Measurements from ENCODE around the gene LINC00237. TPM values are rescaled to one million over a fixed set of nuclear protein-coding genes. Genes with fewer than 3 reads are reported as not detected.

LINC00237 gene
- total RNA-seq, 1 donor from 2014 or later = not detected

GRCh38 chr20:21075471-21075870 is 30.7 kb downstream of the LINC00237 start:
- Histone ChIP-seq H3K9me3 (no peaks in the 10 kb centered on the region), H3K4me3 (no peak overlapping the region), H3K4me1 (no peaks in the 10 kb centered on the region), H3K27me3 (no peaks in the 10 kb centered on the region), H3K27ac (no peak overlapping the region), H3K36me3 (no peaks in the 10 kb centered on the region)
- no peak for TF ChIP-seq CTCF (IDR thresholded peaks at IDR 0.05)
- TF ChIP-seq POLR2A (IDR thresholded peaks at IDR 0.05) = no peak
- no peak for TF ChIP-seq POLR2AphosphoS5 (IDR thresholded peaks at IDR 0.05; ENCODE audit: insufficient read depth in 1 of 2, low read depth in 1 of 2)
- no peak for DNase-seq (ENCODE audit: extremely low spot score in 2 of 2)
- intact Hi-C loops (cut with DNase I) = no loop called here

- no peaks in the 10 kb centered on the region for H3K27me3 ChIP-seq
- H3K4me3 ChIP-seq = no peak overlapping the region
- intact Hi-C loops (cut with DNase I) = no loop called here
- H3K36me3 ChIP-seq = no peaks in the 10 kb centered on the region
- no peak for TF ChIP-seq POLR2A (IDR thresholded peaks at IDR 0.05)
- TF ChIP-seq CTCF (IDR thresholded peaks at IDR 0.05) = no peak
- TF ChIP-seq POLR2AphosphoS5 (IDR thresholded peaks at IDR 0.05; ENCODE audit: insufficient read depth in 1 of 2, low read depth in 1 of 2) = no peak
- no peaks in the 10 kb centered on the region for H3K9me3 ChIP-seq
- no peak for DNase-seq (ENCODE audit: extremely low spot score in 2 of 2)
- H3K4me1 ChIP-seq = no peaks in the 10 kb centered on the region
- no peak overlapping the region for H3K27ac ChIP-seq
These were observed 31.4 kb downstream of the LINC00237 start for GRCh38 chr20:21074605-21075336.

- no peak overlapping the region for H3K27ac ChIP-seq
- H3K27me3 ChIP-seq = no peaks in the 10 kb centered on the region
- DNase-seq (ENCODE audit: extremely low spot score in 2 of 2) = no peak
- TF ChIP-seq CTCF (IDR thresholded peaks at IDR 0.05) (no peak), POLR2A (IDR thresholded peaks at IDR 0.05) (no peak), POLR2AphosphoS5 (IDR thresholded peaks at IDR 0.05; ENCODE audit: insufficient read depth in 1 of 2, low read depth in 1 of 2) (no peak)
- no peak overlapping the region for H3K4me3 ChIP-seq
- H3K9me3 ChIP-seq = no peaks in the 10 kb centered on the region
- H3K4me1 ChIP-seq = no peaks in the 10 kb centered on the region
- no peaks in the 10 kb centered on the region for H3K36me3 ChIP-seq
- intact Hi-C loops (cut with DNase I) = no loop called here
These were observed 38.9 kb downstream of the LINC00237 start for GRCh38 chr20:21067255-21067654.

- no peaks in the 10 kb centered on the region for H3K4me1 ChIP-seq
- no peak overlapping the region for H3K4me3 ChIP-seq
- TF ChIP-seq POLR2A (IDR thresholded peaks at IDR 0.05) (no peak), CTCF (IDR thresholded peaks at IDR 0.05) (no peak), POLR2AphosphoS5 (IDR thresholded peaks at IDR 0.05; ENCODE audit: insufficient read depth in 1 of 2, low read depth in 1 of 2) (no peak)
- no peaks in the 10 kb centered on the region for H3K36me3 ChIP-seq
- DNase-seq (ENCODE audit: extremely low spot score in 2 of 2) = no peak
- no peak overlapping the region for H3K27ac ChIP-seq
- intact Hi-C loops (cut with DNase I) = no loop called here
- H3K9me3 ChIP-seq = no peaks in the 10 kb centered on the region
- H3K27me3 ChIP-seq = no peaks in the 10 kb centered on the region
These were observed 41.2 kb downstream of the LINC00237 start for GRCh38 chr20:21064924-21065323.

- Histone ChIP-seq H3K4me3 (no peak overlapping the region), H3K27me3 (no peaks in the 10 kb centered on the region), H3K36me3 (no peaks in the 10 kb centered on the region), H3K4me1 (no peaks in the 10 kb centered on the region), H3K27ac (no peak overlapping the region), H3K9me3 (no peaks in the 10 kb centered on the region)
- intact Hi-C loops (cut with DNase I) = no loop called here
- TF ChIP-seq CTCF (IDR thresholded peaks at IDR 0.05) (no peak), POLR2AphosphoS5 (IDR thresholded peaks at IDR 0.05; ENCODE audit: insufficient read depth in 1 of 2, low read depth in 1 of 2) (no peak)
- DNase-seq (ENCODE audit: extremely low spot score in 2 of 2) = no peak
These were observed 42.9 kb downstream of the LINC00237 start for GRCh38 chr20:21063276-21063675.
